ENCODE data around the gene MAML2. TPM values are rescaled to one million over a fixed set of nuclear protein-coding genes. Genes with fewer than 3 reads are reported as not detected.

The MAML2 gene
- total and polyA plus RNA-seq, 9 of the 15 experiments (the other 6 are each of a cell fraction or from before 2014, with no cell fraction given) = 0.79 to 6.8 (median 4.8) TPM

- CTCF ChIA-PET (ENCODE audit: low intra/inter-chr PET ratio) = no interaction called here
Measured at GRCh38 chr11:95961758-95962157, 381.2 kb downstream of the MAML2 start.

More at GRCh38 chr11:95961758-95962157, 381.2 kb downstream of the MAML2 start:
- no TSS peak for BruUV-seq (replicated peaks)
- Histone ChIP-seq H2AFZ (ENCODE audit: low read depth, low read length) (no peak overlapping the region), H3K27ac (ENCODE audit: extremely low read depth, low read depth, low read length) (no peak overlapping the region), H3K4me2 (ENCODE audit: insufficient read depth, low read length) (no peak overlapping the region), H3K9me1 (ENCODE audit: control insufficient read depth, insufficient read depth, low read length) (no peaks in the 10 kb centered on the region), H3K36me3 (ENCODE audit: control insufficient read depth, insufficient read depth, low read length) (no peaks in the 10 kb centered on the region), H3K4me1 (replicated peaks in 1 of 2; ENCODE audit: control insufficient read depth in 2 of 2, insufficient read depth in 2 of 2, low read length in 2 of 2) (peaks cover 0 to 5% of the 10 kb centered on the region in 2 experiments; a peak in 3 of 5 replicates), H3K79me2 (ENCODE audit: control insufficient read depth, insufficient read depth, low read length) (no peaks in the 10 kb centered on the region), H3K4me3 (no peak overlapping the region), H3K27me3 (ENCODE audit: control insufficient read depth in 2 of 2, insufficient read depth in 2 of 2, low read length in 2 of 2) (no peaks in the 10 kb centered on the region), H3K9me3 (replicated peaks; ENCODE audit: control insufficient read depth, insufficient read depth, low read depth, low read length) (no peaks in the 10 kb centered on the region), H3K9ac (ENCODE audit: insufficient read depth in 1 of 2, low read depth in 2 of 2, low read length in 2 of 2) (no peak overlapping the region), H4K20me1 (replicated peaks; ENCODE audit: control insufficient read depth, insufficient read depth, low read length) (no peaks in the 10 kb centered on the region)
- intact Hi-C loops (cut with micrococcal nuclease) (no loop called here), in situ Hi-C loops (cut with MboI) (no loop called here)
- no peak for TF ChIP-seq BRD9 (IDR thresholded peaks at IDR 0.05; ENCODE audit: low read depth, partially characterized antibody)
- no peak for TF ChIP-seq SMARCA5 (IDR thresholded peaks at IDR 0.05)
- no peak for TF ChIP-seq USF2 (CRISPR knock-in tag; IDR thresholded peaks at IDR 0.05)
- no peak for TF ChIP-seq HOMEZ (CRISPR knock-in tag; IDR thresholded peaks at IDR 0.05)
- TF ChIP-seq, protein P1, sequence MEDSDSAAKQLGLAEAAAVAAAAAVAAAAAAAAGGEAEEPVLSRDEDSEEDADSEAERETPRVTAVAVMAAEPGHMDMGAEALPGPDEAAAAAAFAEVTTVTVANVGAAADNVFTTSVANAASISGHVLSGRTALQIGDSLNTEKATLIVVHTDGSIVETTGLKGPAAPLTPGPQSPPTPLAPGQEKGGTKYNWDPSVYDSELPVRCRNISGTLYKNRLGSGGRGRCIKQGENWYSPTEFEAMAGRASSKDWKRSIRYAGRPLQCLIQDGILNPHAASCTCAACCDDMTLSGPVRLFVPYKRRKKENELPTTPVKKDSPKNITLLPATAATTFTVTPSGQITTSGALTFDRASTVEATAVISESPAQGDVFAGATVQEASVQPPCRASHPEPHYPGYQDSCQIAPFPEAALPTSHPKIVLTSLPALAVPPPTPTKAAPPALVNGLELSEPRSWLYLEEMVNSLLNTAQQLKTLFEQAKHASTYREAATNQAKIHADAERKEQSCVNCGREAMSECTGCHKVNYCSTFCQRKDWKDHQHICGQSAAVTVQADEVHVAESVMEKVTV (CRISPR knock-in tag; IDR thresholded peaks at IDR 0.05) = no peak
- TF ChIP-seq ZNF263 (CRISPR knock-in tag; IDR thresholded peaks at IDR 0.05; ENCODE audit: borderline replicate concordance) = no peak
- no peak for TF ChIP-seq E2F4 (CRISPR knock-in tag; IDR thresholded peaks at IDR 0.05; ENCODE audit: low read depth)
- TF ChIP-seq HNRNPK (IDR thresholded peaks at IDR 0.05; ENCODE audit: low read depth, low read length, poor library complexity, severe bottlenecking) = no peak
- FAIRE-seq (no peak), ATAC-seq (no peak), DNase-seq (ENCODE audit: extremely low read depth in 1 of 4, low spot score in 3 of 4) (no peak)
- 30% methylated on average over 1 of the region's 1 CpG for WGBS (ENCODE audit: insufficient coverage, low coverage, missing lambda C conversion rate)
- POLR2A ChIA-PET = no interaction called here

Measured in K562 (cell line).